ENCODE results near the gene TBC1D23.
"Not testable (repeated sequence)": the region's sequence is repeated elsewhere in the genome, so short reads cannot be mapped to it uniquely, and the experiment has no call there.

TBC1D23 gene

GRCh38 chr3:100334488-100335351 is 73.9 kb downstream of the TBC1D23 start, which contains the start of gene NIT2:
Gene NIT2, plus strand, starts transcription at chr3:100334757. Its CDS starts 35 bp downstream, at chr3:100334792.
- no peak for DNase-seq (ENCODE audit: low read depth, low spot score)
- no peak within 1 kb of the TSS for H3K27ac ChIP-seq

DNA sequence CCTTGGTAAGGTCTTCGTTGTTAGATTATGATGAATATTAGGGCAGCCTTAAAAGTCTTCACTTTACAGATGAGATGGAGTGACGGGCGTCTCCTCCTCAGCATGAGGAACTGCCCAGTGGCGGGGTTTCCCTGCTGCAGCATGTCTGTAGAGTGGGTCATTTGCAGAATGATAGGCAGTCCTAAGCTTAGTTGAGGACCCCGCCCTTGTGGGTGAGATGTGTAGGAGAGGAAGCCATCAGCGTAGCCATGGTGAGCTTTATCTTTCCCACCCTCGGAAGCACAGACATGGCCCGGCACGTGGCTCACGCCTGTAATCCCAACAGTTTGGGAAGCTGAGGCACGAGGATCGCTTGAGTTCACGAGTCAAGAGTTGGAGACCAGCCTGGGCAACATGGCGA is 74.6 kb downstream of the TBC1D23 start:
- H3K9ac ChIP-seq (ENCODE audit: insufficient read length) = peak overlapping the region; percentile 79
- peak overlapping the region; percentile 92 for H3K4me3 ChIP-seq
- H3K9me3 ChIP-seq (ENCODE audit: low read depth, low read length) = no peaks in the 10 kb centered on the region
- peaks cover 10% of the 10 kb centered on the region for H3K36me3 ChIP-seq (ENCODE audit: insufficient read depth, low read length)
- no peak overlapping the region for H3K27ac ChIP-seq
- no peak for DNase-seq (ENCODE audit: low read depth, low spot score)
- no peak for TF ChIP-seq EZH2 (IDR thresholded peaks at IDR 0.05)
- no peak for TF ChIP-seq POLR2AphosphoS5 (IDR thresholded peaks at IDR 0.05; ENCODE audit: borderline replicate concordance, low read depth, low read length)
- no peak for TF ChIP-seq FOXP2 (optimal IDR thresholded peaks at IDR 0.05; ENCODE audit: control extremely low read depth, extremely low read length, insufficient read depth)

More at GRCh38 chr3:100334488-100335351, 73.9 kb downstream of the TBC1D23 start, which contains the start of gene NIT2:
- peak within 1 kb of the TSS; percentile 79 for H3K9ac ChIP-seq (ENCODE audit: insufficient read length)
- H3K36me3 ChIP-seq (ENCODE audit: insufficient read depth, low read length) = peaks cover 3% of the 10 kb centered on the region; the same call in 1 of the 2 replicates
- peak within 1 kb of the TSS; percentile 92 for H3K4me3 ChIP-seq
- TF ChIP-seq FOXP2 (optimal IDR thresholded peaks at IDR 0.05; ENCODE audit: control extremely low read depth, extremely low read length, insufficient read depth) (no peak), POLR2AphosphoS5 (IDR thresholded peaks at IDR 0.05; ENCODE audit: borderline replicate concordance, low read depth, low read length) (peak; percentile 55)
- no peaks in the 10 kb centered on the region for H3K9me3 ChIP-seq (ENCODE audit: low read depth, low read length)

DNA sequence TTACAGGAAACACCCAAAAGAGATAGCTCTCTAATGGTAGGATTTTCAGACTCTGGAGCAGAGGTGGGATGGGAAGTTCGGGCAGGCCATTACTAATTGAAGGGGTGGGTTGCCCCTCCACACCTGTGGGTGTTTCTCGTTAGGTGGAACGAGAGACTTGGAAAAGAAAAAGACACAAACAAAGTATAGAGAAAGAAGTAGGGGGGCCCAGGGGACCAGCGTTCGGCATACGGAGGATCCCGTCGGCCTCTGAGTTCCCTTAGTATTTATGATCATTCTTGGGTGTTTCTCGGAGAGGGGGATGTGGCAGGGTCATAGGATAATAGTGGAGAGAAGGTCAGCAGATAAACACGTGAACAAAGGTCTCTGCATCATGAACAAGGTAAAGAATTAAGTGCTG is 75.4 kb downstream of the TBC1D23 start:
- not testable (repeated sequence) for H3K9me3 ChIP-seq (ENCODE audit: low read depth, low read length); H3K27ac ChIP-seq; H3K9ac ChIP-seq (ENCODE audit: insufficient read length); H3K4me3 ChIP-seq; DNase-seq (ENCODE audit: low read depth, low spot score)
- H3K36me3 ChIP-seq (ENCODE audit: insufficient read depth, low read length) = peaks cover 18% of the 10 kb centered on the region

- Histone ChIP-seq H3K36me3 (ENCODE audit: insufficient read depth, low read length) (peaks cover 43% of the 10 kb centered on the region), H3K27ac (no peak overlapping the region), H3K9me3 (ENCODE audit: low read depth, low read length) (no peaks in the 10 kb centered on the region), H3K9ac (ENCODE audit: insufficient read length) (no peak overlapping the region), H3K4me3 (no peak overlapping the region)
- TF ChIP-seq POLR2AphosphoS5 (IDR thresholded peaks at IDR 0.05; ENCODE audit: borderline replicate concordance, low read depth, low read length) (no peak), EZH2 (IDR thresholded peaks at IDR 0.05) (no peak), FOXP2 (optimal IDR thresholded peaks at IDR 0.05; ENCODE audit: control extremely low read depth, extremely low read length, insufficient read depth) (no peak)
- no peak for DNase-seq (ENCODE audit: low read depth, low spot score)
Measured at GRCh38 chr3:100338911-100339310, 78.1 kb downstream of the TBC1D23 start.

DNA sequence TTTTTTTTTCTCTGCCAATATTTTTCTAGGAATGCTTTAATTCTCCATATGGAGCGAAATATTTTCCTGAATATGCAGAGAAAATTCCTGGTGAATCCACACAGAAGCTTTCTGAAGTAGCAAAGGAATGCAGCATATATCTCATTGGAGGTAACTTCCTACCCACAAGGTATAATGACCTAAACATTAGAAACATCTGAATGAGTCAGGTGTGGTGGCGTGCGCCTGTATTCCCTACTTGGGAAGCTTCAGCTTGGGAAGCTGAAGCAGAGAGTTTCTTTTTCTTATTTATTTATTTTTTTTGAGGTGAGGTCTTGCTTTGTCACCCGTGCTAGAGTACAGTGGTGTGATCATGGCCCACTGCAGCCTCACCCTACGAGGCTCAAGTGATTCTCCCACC is 79.0 kb downstream of the TBC1D23 start:
- Histone ChIP-seq H3K9me3 (ENCODE audit: low read depth, low read length) (no peaks in the 10 kb centered on the region), H3K9ac (ENCODE audit: insufficient read length) (no peak overlapping the region), H3K4me3 (no peak overlapping the region), H3K27ac (no peak overlapping the region), H3K36me3 (ENCODE audit: insufficient read depth, low read length) (peaks cover 50% of the 10 kb centered on the region)
- no peak for DNase-seq (ENCODE audit: low read depth, low spot score)
- TF ChIP-seq EZH2 (IDR thresholded peaks at IDR 0.05) (no peak), FOXP2 (optimal IDR thresholded peaks at IDR 0.05; ENCODE audit: control extremely low read depth, extremely low read length, insufficient read depth) (no peak), POLR2AphosphoS5 (IDR thresholded peaks at IDR 0.05; ENCODE audit: borderline replicate concordance, low read depth, low read length) (no peak)

DNA sequence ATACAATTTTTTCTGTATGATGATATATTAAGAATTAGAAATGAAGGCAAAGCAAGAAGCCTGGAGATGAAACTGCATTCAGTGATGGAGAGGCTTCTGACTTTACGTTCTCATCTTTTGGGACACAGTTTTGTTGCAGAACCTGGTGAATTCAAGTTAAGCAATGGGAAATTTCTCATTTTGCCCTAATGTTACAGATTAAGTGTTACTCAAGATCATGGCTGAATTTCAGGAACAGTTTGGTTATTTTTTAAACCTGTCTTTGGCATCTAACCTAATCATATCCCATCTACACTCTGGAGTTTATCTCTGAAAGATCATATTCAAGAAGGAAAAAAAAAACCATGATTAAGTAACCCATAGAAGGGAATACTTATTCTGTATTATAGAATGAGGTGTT is 79.7 kb downstream of the TBC1D23 start:
- no peak for DNase-seq (ENCODE audit: low read depth, low spot score)
- H3K27ac ChIP-seq = no peak overlapping the region
- no peak overlapping the region for H3K4me3 ChIP-seq
- H3K9ac ChIP-seq (ENCODE audit: insufficient read length) = no peak overlapping the region
- peaks cover 54% of the 10 kb centered on the region for H3K36me3 ChIP-seq (ENCODE audit: insufficient read depth, low read length)
- no peaks in the 10 kb centered on the region for H3K9me3 ChIP-seq (ENCODE audit: low read depth, low read length)
- TF ChIP-seq EZH2 (IDR thresholded peaks at IDR 0.05) (no peak), FOXP2 (optimal IDR thresholded peaks at IDR 0.05; ENCODE audit: control extremely low read depth, extremely low read length, insufficient read depth) (no peak), POLR2AphosphoS5 (IDR thresholded peaks at IDR 0.05; ENCODE audit: borderline replicate concordance, low read depth, low read length) (no peak)

DNA sequence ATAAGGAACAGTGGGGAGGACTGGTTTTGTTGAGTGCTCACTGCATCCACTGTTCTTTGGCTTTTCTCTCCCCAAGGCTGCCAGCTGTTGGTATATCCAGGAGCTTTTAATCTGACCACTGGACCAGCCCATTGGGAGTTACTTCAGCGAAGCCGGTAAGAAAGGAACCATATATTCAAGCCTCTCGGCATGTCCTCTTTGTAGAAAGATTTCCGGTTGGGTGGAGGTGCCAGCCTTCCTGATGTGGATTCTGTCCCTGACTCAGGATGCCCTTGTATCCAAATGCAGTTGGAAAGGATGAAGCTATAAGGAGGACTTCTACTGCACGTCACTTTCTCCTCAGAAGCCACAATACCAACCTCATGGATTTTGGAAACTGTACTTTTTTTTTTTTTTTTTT is 87.9 kb downstream of the TBC1D23 start:
- TF ChIP-seq POLR2AphosphoS5 (IDR thresholded peaks at IDR 0.05; ENCODE audit: borderline replicate concordance, low read depth, low read length) (no peak), EZH2 (IDR thresholded peaks at IDR 0.05) (no peak), FOXP2 (optimal IDR thresholded peaks at IDR 0.05; ENCODE audit: control extremely low read depth, extremely low read length, insufficient read depth) (no peak)
- Histone ChIP-seq H3K36me3 (ENCODE audit: insufficient read depth, low read length) (peaks cover 72% of the 10 kb centered on the region), H3K4me3 (no peak overlapping the region), H3K9me3 (ENCODE audit: low read depth, low read length) (no peaks in the 10 kb centered on the region), H3K9ac (ENCODE audit: insufficient read length) (no peak overlapping the region), H3K27ac (no peak overlapping the region)
- DNase-seq (ENCODE audit: low read depth, low spot score) = no peak

DNA sequence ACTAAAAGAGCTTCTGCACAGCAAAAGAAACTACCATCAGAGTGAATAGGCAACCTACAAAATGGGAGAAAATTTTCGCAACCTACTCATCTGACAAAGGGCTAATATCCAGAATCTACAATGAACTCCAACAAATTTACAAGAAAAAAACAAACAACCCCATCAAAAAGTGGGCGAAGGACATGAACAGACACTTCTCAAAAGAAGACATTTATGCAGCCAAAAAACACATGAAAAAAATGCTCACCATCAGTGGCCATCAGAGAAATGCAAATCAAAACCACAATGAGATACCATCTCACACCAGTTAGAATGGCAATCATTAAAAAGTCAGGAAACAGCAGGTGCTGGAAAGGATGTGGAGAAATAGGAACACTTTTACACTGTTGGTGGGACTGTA is 91.0 kb downstream of the TBC1D23 start:
- peaks cover 67% of the 10 kb centered on the region for H3K36me3 ChIP-seq (ENCODE audit: insufficient read depth, low read length)
- DNase-seq (ENCODE audit: low read depth, low spot score); H3K4me3 ChIP-seq; H3K9me3 ChIP-seq (ENCODE audit: low read depth, low read length); H3K9ac ChIP-seq (ENCODE audit: insufficient read length); H3K27ac ChIP-seq: not testable (repeated sequence)
